HL-60 (cell line): ENCODE results near the gene BIRC3.

Experiments
- SPI1 ChIP-seq: IDR thresholded peaks from 2 replicates; pipeline ENCODE4 v1.6.1; 2012; ENCODE audit warnings: low read depth, mild to moderate bottlenecking, borderline replicate concordance
- TF ChIP-seq, protein P1 (sequence below): IDR thresholded peaks from one replicate; pipeline ENCODE4 v1.5.1; 2011; ENCODE audit warnings: low read length, control low read depth, inconsistent platforms; ENCODE audit not compliant: insufficient read depth

DNA sequence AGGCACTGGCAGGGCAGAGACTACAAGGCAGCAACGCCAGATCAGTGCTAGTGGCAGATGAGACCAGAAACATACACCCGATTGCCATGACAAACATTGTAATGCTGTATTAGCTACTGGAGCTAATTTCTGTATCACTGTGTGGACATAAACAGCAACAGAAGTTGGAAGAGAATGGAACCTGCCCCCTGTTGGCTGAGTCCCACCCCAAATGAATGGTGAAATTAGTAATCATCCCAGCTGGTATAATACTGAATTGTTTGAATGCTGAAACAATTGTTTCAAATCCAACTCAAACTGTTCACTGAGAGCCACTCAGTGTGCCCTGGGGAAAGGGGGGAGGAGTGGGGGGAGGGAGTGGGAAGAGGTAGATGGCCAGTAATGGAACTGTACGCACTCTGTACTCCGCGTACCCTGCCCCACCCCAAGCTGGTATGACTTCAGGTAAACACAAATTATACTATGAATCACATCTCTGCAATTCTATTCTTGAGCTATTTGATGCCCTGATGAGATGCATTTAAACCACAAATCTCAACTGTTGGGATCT lies 11.2 kb upstream of the BIRC3 start:
- TF ChIP-seq SPI1 = no peak
- TF ChIP-seq, protein P1, sequence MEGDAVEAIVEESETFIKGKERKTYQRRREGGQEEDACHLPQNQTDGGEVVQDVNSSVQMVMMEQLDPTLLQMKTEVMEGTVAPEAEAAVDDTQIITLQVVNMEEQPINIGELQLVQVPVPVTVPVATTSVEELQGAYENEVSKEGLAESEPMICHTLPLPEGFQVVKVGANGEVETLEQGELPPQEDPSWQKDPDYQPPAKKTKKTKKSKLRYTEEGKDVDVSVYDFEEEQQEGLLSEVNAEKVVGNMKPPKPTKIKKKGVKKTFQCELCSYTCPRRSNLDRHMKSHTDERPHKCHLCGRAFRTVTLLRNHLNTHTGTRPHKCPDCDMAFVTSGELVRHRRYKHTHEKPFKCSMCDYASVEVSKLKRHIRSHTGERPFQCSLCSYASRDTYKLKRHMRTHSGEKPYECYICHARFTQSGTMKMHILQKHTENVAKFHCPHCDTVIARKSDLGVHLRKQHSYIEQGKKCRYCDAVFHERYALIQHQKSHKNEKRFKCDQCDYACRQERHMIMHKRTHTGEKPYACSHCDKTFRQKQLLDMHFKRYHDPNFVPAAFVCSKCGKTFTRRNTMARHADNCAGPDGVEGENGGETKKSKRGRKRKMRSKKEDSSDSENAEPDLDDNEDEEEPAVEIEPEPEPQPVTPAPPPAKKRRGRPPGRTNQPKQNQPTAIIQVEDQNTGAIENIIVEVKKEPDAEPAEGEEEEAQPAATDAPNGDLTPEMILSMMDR = no peak
